Sigmoid colon (tissue), 7 donors: Measurements from ENCODE around the gene NDUFA5. TPM values are rescaled to one million over a fixed set of nuclear protein-coding genes. Genes with fewer than 3 reads are reported as not detected.

Experiments used
- DNase-seq: peaks from one replicate; pipeline ENCODE4 v3.0.0-alpha.2; 2019
- H3K27ac ChIP-seq, 4 donors: fragments of 200-600 bp; sonication (generic); one replicate each; pipeline ENCODE4 v1.5.1; 2016 to 2019; ENCODE audit warnings: mild to moderate bottlenecking in 1 of 4
- H3K27me3 ChIP-seq, 3 donors: fragments of 200-600 bp; sonication (generic); one replicate each; pipeline ENCODE4 v1.5.1; 2019; ENCODE audit warnings: mild to moderate bottlenecking in 1 of 3
- H3K36me3 ChIP-seq, 4 donors: fragments of 200-600 bp; sonication (generic); one replicate each; pipeline ENCODE4 v1.5.1; 2016 to 2019
- H3K4me1 ChIP-seq, 4 donors: fragments of 200-600 bp; sonication (generic); one replicate each; pipeline ENCODE4 v1.5.1; 2017 to 2019
- H3K4me3 ChIP-seq, 4 donors: fragments of 200-600 bp; sonication (generic); one replicate each; pipeline ENCODE4 v1.5.1; 2017 to 2019; ENCODE audit warnings: mild to moderate bottlenecking in 2 of 4, moderate library complexity in 1 of 4
- H3K9me3 ChIP-seq, 4 donors: fragments of 200-600 bp in 3 of 4; sonication (generic) in 3 of 4; one replicate each; pipeline versions ENCODE4 v1.5.1 to v1.6.1; 2013 to 2019
- CTCF ChIP-seq, 4 experiments: fragments of 450-650 bp in 3 of 4; fragments of 200-600 bp in 1 of 4; IDR thresholded peaks; one replicate each; pipeline ENCODE4 v1.5.1; 2016 to 2019; ENCODE audit warnings: antibody characterized with exemption in 4 of 4, mild to moderate bottlenecking in 3 of 4, moderate library complexity in 2 of 4
- EP300 ChIP-seq, 4 donors: sonication (generic); formaldehyde crosslinking; IDR thresholded peaks; one replicate each; pipeline ENCODE4 v1.6.1; 2017; ENCODE audit warnings: antibody characterized with exemption in 4 of 4
- POLR2A ChIP-seq, 2 donors: fragments of 450-650 bp; IDR thresholded peaks; one replicate each; pipeline ENCODE4 v1.6.1; 2016; ENCODE audit warnings: antibody characterized with exemption in 2 of 2, mild to moderate bottlenecking in 2 of 2, moderate library complexity in 2 of 2
- POLR2AphosphoS5 ChIP-seq, 4 donors: sonication (generic); formaldehyde crosslinking; IDR thresholded peaks; one replicate each; pipeline ENCODE4 v1.6.1; 2017; ENCODE audit warnings: antibody characterized with exemption in 4 of 4
- WGBS, 2 donors: extraction: QIAGEN DNeasy Blood & Tissue Kit; methylation state at CpG; one replicate each; pipeline ENCODE4 v1.1.7; 2013; 5-methylcytosine and 5-hydroxymethylcytosine counted together
- intact Hi-C: fragments of 100-400 bp; cut with DNase I; formaldehyde crosslinking; loops from one replicate; pipeline ENCODE4 v1.15.1; 2023
- polyA plus RNA-seq, 3 donors: library from polyadenylated mRNA; stranded (reverse); fragments of 200-250 nt; gene quantifications; one replicate each; pipeline ENCODE4 v1.2.3, GENCODE V29; 2013
- total RNA-seq, 4 donors: library from RNA; depleted of rRNA; stranded (reverse); fragments of >200 nt; gene quantifications; one replicate each; pipeline ENCODE4 v1.1.0, GENCODE V29; 2016
- donor health status: healthy with polysubstance abuse.
- donor health status: Bipolar disorder and iron deficiency.
- donor health status: healthy.

Gene NDUFA5
- total and polyA plus RNA-seq, 7 donors: 55.6 to 211 (median 97.4) TPM

GRCh38 chr7:123539871-123540270 lies 17.7 kb downstream of the NDUFA5 start:
- peaks cover 0 to 19% (median 0%) of the 10 kb centered on the region in 4 donors for H3K36me3 ChIP-seq
- TF ChIP-seq POLR2AphosphoS5 (IDR thresholded peaks at IDR 0.05) (no peak), POLR2A (IDR thresholded peaks at IDR 0.05) (no peak), EP300 (IDR thresholded peaks at IDR 0.05) (no peak), CTCF (IDR thresholded peaks at IDR 0.05) (no peak)
- intact Hi-C loops: loop anchor here (5.0 to 10.0 kb wide), 2 partner anchors 207 to 1385 kb away; partner anchors contain the start of genes POT1 and WASL
- H3K9me3 ChIP-seq: no peaks in the 10 kb centered on the region
- H3K4me3 ChIP-seq: no peak overlapping the region
- H3K4me1 ChIP-seq: no peaks in the 10 kb centered on the region
- H3K27ac ChIP-seq: no peak overlapping the region
- no peak for DNase-seq
- WGBS, 2 donors: 64 to 73% methylated on average over 1 of the region's 1 CpG
- no peaks in the 10 kb centered on the region for H3K27me3 ChIP-seq

- H3K9me3 ChIP-seq: no peaks in the 10 kb centered on the region
- H3K4me3 ChIP-seq: no peak overlapping the region
- peaks cover 0 to 4% (median 4%) of the 10 kb centered on the region in 4 donors for H3K4me1 ChIP-seq
- no peak overlapping the region for H3K27ac ChIP-seq
- intact Hi-C loops: loop anchor here (5.0 to 10.0 kb wide), 2 partner anchors 208 to 1386 kb away; partner anchors contain the start of genes POT1 and WASL
- 98% methylated on average over 1 of the region's 1 CpG for WGBS, 2 donors
- no peak for DNase-seq
- H3K36me3 ChIP-seq: peaks cover 0 to 19% (median 0%) of the 10 kb centered on the region in 4 donors
- TF ChIP-seq POLR2AphosphoS5 (IDR thresholded peaks at IDR 0.05) (no peak), CTCF (IDR thresholded peaks at IDR 0.05) (no peak), EP300 (IDR thresholded peaks at IDR 0.05) (no peak), POLR2A (IDR thresholded peaks at IDR 0.05) (no peak)
- no peaks in the 10 kb centered on the region for H3K27me3 ChIP-seq
Measured at GRCh38 chr7:123538897-123539296, 18.7 kb downstream of the NDUFA5 start.

GRCh38 chr7:123538189-123538714 lies 19.4 kb downstream of the NDUFA5 start:
- H3K36me3 ChIP-seq: peaks cover 0 to 16% (median 0%) of the 10 kb centered on the region in 4 donors
- H3K27ac ChIP-seq: no peak overlapping the region
- no peak overlapping the region for H3K4me3 ChIP-seq
- intact Hi-C loops: loop anchor here (5.0 to 10.0 kb wide), 2 partner anchors 209 to 1387 kb away; partner anchors contain the start of genes POT1 and WASL
- TF ChIP-seq CTCF (IDR thresholded peaks at IDR 0.05) (no peak), POLR2A (IDR thresholded peaks at IDR 0.05) (no peak), EP300 (IDR thresholded peaks at IDR 0.05) (no peak), POLR2AphosphoS5 (IDR thresholded peaks at IDR 0.05) (no peak)
- WGBS, 2 donors: 60 to 67% methylated on average over 7 of the region's 7 CpGs
- H3K27me3 ChIP-seq: no peaks in the 10 kb centered on the region
- peaks cover 0 to 9% (median 6%) of the 10 kb centered on the region in 4 donors for H3K4me1 ChIP-seq
- H3K9me3 ChIP-seq: no peaks in the 10 kb centered on the region
- DNase-seq: no peak

GRCh38 chr7:123537026-123537642 lies 20.5 kb downstream of the NDUFA5 start:
- Histone ChIP-seq H3K4me1 (peaks cover 0 to 16% (median 6%) of the 10 kb centered on the region in 4 donors), H3K27ac (no peak overlapping the region), H3K4me3 (no peak overlapping the region), H3K36me3 (peaks cover 0 to 10% (median 0%) of the 10 kb centered on the region in 4 donors), H3K27me3 (no peaks in the 10 kb centered on the region), H3K9me3 (no peaks in the 10 kb centered on the region)
- WGBS, 2 donors: 19 to 54% methylated on average over 3 of the region's 3 CpGs
- intact Hi-C loops: loop anchor here (5.0 to 10.0 kb wide), 2 partner anchors 210 to 1388 kb away; partner anchors contain the start of genes POT1 and WASL
- peak in 2 of 4 experiments; percentile 34 to 52 for TF ChIP-seq CTCF (IDR thresholded peaks at IDR 0.05)
- TF ChIP-seq EP300 (IDR thresholded peaks at IDR 0.05): no peak
- TF ChIP-seq POLR2A (IDR thresholded peaks at IDR 0.05): no peak
- no peak for DNase-seq
